C4-2B (cell line): Measurements from ENCODE around the gene PEX3.

Source experiments
- ZFX ChIP-seq: fragments of 450-650 bp; IDR thresholded peaks from 2 replicates; pipeline ENCODE4 v1.6.1; 2017
- TF ChIP-seq, protein P1 (sequence below): fragments of 450-650 bp; conservative IDR thresholded peaks from 2 replicates; pipeline ENCODE4 v1.5.1; 2017; ENCODE audit warnings: mild to moderate bottlenecking

- TF ChIP-seq, protein P1, sequence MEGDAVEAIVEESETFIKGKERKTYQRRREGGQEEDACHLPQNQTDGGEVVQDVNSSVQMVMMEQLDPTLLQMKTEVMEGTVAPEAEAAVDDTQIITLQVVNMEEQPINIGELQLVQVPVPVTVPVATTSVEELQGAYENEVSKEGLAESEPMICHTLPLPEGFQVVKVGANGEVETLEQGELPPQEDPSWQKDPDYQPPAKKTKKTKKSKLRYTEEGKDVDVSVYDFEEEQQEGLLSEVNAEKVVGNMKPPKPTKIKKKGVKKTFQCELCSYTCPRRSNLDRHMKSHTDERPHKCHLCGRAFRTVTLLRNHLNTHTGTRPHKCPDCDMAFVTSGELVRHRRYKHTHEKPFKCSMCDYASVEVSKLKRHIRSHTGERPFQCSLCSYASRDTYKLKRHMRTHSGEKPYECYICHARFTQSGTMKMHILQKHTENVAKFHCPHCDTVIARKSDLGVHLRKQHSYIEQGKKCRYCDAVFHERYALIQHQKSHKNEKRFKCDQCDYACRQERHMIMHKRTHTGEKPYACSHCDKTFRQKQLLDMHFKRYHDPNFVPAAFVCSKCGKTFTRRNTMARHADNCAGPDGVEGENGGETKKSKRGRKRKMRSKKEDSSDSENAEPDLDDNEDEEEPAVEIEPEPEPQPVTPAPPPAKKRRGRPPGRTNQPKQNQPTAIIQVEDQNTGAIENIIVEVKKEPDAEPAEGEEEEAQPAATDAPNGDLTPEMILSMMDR = no peak
- no peak for TF ChIP-seq ZFX
Observed at GRCh38 chr6:143490244-143490643, 39.6 kb downstream of the PEX3 start.
